ENCODE data around the gene NDRG4. TPM values are rescaled to one million over a fixed set of nuclear protein-coding genes. Genes with fewer than 3 reads are reported as not detected.

The NDRG4 gene
- total RNA-seq, 1 donor from 2014 or later = 1.8 TPM

- H3K4me1 Mint-ChIP-seq = peaks cover 4% of the 10 kb centered on the region
- no peak for DNase-seq
- H3K27me3 Mint-ChIP-seq = peaks cover 20% of the 10 kb centered on the region
- no peak for TF ChIP-seq CTCF (IDR thresholded peaks at IDR 0.05)
- no peak overlapping the region for H3K27ac Mint-ChIP-seq
- no peak for ATAC-seq (ENCODE audit: low read depth)
- ChIA-PET CTCF (interaction anchor here (1.5 kb wide), 1 partner anchor 15 kb away, joined by 9 read pairs; no protein-coding TSS in a partner anchor), POLR2A (no interaction called here)
- intact Hi-C loops (cut with micrococcal nuclease) = no loop called here
- no peaks in the 10 kb centered on the region for H3K9me3 Mint-ChIP-seq
- no peaks in the 10 kb centered on the region for H3K36me3 Mint-ChIP-seq (ENCODE audit: low read depth)
- H3K4me3 Mint-ChIP-seq = no peak overlapping the region
Observed at GRCh38 chr16:58472827-58473226, 27.1 kb upstream of the NDRG4 start.

DNA sequence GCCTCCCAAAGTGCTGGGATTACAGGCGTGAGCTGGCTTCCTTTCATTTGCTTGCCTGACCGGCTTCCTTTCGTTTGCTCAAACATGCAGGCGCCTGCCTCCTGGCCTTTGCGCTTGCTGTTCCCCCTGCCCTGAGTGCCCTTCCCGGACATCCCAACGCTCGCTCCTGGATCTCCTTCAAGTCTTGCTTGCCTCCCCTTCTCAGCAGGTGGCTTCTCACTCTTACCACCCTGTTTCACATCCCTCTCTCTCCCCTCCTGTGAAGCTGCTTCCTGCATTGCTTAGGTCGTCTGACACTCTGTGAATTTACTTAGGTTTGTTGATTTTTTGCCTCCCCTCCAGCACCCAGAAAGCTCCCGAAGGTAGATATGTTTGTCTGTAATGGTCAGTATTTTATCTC, 25.6 kb upstream of the NDRG4 start:
- DNase-seq (no peak), ATAC-seq (ENCODE audit: low read depth) (no peak)
- no peak for TF ChIP-seq CTCF (IDR thresholded peaks at IDR 0.05)
- no peak overlapping the region for H3K27ac Mint-ChIP-seq
- peaks cover 4% of the 10 kb centered on the region for H3K4me1 Mint-ChIP-seq
- H3K27me3 Mint-ChIP-seq = peaks cover 7% of the 10 kb centered on the region
- H3K9me3 Mint-ChIP-seq = no peaks in the 10 kb centered on the region
- POLR2A ChIA-PET = interaction anchor here (0.7 kb wide), 2 partner anchors 113 to 207 kb away, joined by 6 to 13 read pairs; no protein-coding TSS in a partner anchor
- no peak overlapping the region for H3K4me3 Mint-ChIP-seq
- intact Hi-C loops (cut with micrococcal nuclease) = no loop called here
- CTCF ChIA-PET = no interaction called here
- H3K36me3 Mint-ChIP-seq (ENCODE audit: low read depth) = no peaks in the 10 kb centered on the region

DNA sequence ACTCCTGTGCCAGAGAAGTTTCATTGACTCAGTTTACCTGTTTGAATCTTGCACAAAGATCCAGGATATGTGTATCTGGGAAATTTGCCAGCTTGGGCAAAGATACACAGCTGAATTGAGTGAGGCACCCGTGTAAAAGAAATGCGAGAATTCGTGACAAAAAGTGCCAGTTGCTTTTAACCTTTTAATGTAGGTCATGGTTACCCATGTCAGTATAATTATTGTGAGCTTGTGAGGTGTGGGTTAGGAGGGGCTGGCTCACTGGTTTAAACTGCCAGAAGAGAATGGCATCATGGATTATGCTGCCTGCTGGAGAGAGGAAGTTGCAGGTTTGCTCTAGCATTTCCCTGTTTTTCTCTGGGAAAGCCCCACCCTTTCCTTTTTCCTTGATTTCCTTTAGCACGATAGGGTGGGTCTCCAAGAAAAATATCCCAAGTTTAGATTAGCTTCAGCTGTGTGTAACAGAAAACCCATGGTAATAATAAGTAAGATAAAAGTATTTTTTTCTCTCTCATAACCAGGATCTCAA, 24.8 kb upstream of the NDRG4 start:
- no peaks in the 10 kb centered on the region for H3K36me3 Mint-ChIP-seq (ENCODE audit: low read depth)
- ATAC-seq (ENCODE audit: low read depth) (no peak), DNase-seq (no peak)
- intact Hi-C loops (cut with micrococcal nuclease) = no loop called here
- TF ChIP-seq CTCF (IDR thresholded peaks at IDR 0.05) = no peak
- H3K4me3 Mint-ChIP-seq = no peak overlapping the region
- ChIA-PET CTCF (interaction anchor here (1.1 kb wide), 1 partner anchor 12 kb away, joined by 3 read pairs; no protein-coding TSS in a partner anchor), POLR2A (no interaction called here)
- H3K27me3 Mint-ChIP-seq = peaks cover 5% of the 10 kb centered on the region
- H3K4me1 Mint-ChIP-seq = peaks cover 4% of the 10 kb centered on the region
- no peak overlapping the region for H3K27ac Mint-ChIP-seq
- no peaks in the 10 kb centered on the region for H3K9me3 Mint-ChIP-seq

DNA sequence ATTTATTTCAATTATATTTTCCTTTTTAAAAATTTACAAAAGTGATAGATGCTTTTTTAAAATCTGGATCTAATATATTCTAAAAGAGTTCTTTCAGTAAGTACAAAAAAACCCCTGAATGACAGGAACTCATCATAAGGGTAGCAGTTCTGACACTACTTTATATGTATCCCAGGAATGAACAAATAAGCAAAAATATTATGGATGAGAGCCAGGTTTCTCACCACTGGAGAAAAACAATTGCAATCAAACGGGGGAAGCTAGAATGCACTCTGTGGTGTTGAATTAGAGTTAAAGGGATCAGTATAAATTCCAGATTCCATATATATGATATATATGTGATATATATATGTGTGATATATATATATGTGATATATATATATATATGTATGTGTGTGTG, 23.2 kb upstream of the NDRG4 start:
- H3K27ac Mint-ChIP-seq = no peak overlapping the region
- intact Hi-C loops (cut with micrococcal nuclease) = no loop called here

GRCh38 chr16:58478427-58478826, 21.5 kb upstream of the NDRG4 start:
- H3K27me3 Mint-ChIP-seq = peaks cover 3% of the 10 kb centered on the region
- ChIA-PET POLR2A (no interaction called here), CTCF (no interaction called here)
- no peak for DNase-seq
- no peak for ATAC-seq (ENCODE audit: low read depth)
- H3K4me1 Mint-ChIP-seq = peaks cover 4% of the 10 kb centered on the region
- no peaks in the 10 kb centered on the region for H3K9me3 Mint-ChIP-seq
- no peak overlapping the region for H3K27ac Mint-ChIP-seq
- no peak overlapping the region for H3K4me3 Mint-ChIP-seq
- intact Hi-C loops (cut with micrococcal nuclease) = no loop called here
- no peaks in the 10 kb centered on the region for H3K36me3 Mint-ChIP-seq (ENCODE audit: low read depth)
- TF ChIP-seq CTCF (IDR thresholded peaks at IDR 0.05) = no peak

More for the DNA sequence above, 23.2 kb upstream of the NDRG4 start:
- Mint-ChIP-seq H3K4me1 (peaks cover 4% of the 10 kb centered on the region), H3K36me3 (ENCODE audit: low read depth) (no peaks in the 10 kb centered on the region), H3K4me3 (no peak overlapping the region), H3K27me3 (peaks cover 4% of the 10 kb centered on the region), H3K9me3 (no peaks in the 10 kb centered on the region)
- DNase-seq (no peak), ATAC-seq (ENCODE audit: low read depth) (no peak)
- ChIA-PET POLR2A (no interaction called here), CTCF (no interaction called here)
- TF ChIP-seq CTCF (IDR thresholded peaks at IDR 0.05) = no peak
